Prostate gland (tissue), 2 donors: ENCODE results near the gene TBXA2R. TPM values are rescaled to one million over a fixed set of nuclear protein-coding genes. Genes with fewer than 3 reads are reported as not detected.
"Not testable (repeated sequence)": the region's sequence is repeated elsewhere in the genome, so short reads cannot be mapped to it uniquely, and the experiment has no call there.

Experiments used
- DNase-seq: peaks from one replicate; pipeline ENCODE4 v3.0.0-alpha.2; 2019; ENCODE audit warnings: low spot score
- H3K27ac ChIP-seq, 2 donors: fragments of 200-600 bp; sonication (generic); 2 replicates each; pipeline ENCODE4 v1.5.1; 2017 to 2019
- H3K27me3 ChIP-seq: fragments of 200-600 bp; sonication (generic); replicated peaks from 2 replicates; pipeline ENCODE4 v1.5.1; 2019; ENCODE audit not compliant: insufficient read depth
- H3K36me3 ChIP-seq, 2 donors: fragments of 200-600 bp; sonication (generic); 1 replicate in 1 of 2; 2 replicates in 1 of 2; pipeline versions ENCODE4 v1.5.1 to v1.8.1; 2017 to 2019
- H3K4me1 ChIP-seq: fragments of 200-600 bp; sonication (generic); replicated peaks from 2 replicates; pipeline ENCODE4 v1.5.1; 2019
- H3K4me3 ChIP-seq, 2 donors: fragments of 200-600 bp; sonication (generic); 2 replicates each; pipeline ENCODE4 v1.5.1; 2017 to 2019
- H3K9me3 ChIP-seq: fragments of 200-600 bp; sonication (generic); 2 replicates; pipeline ENCODE4 v1.5.1; 2017
- POLR2A ChIP-seq: fragments of 450-650 bp; IDR thresholded peaks from one replicate; pipeline ENCODE4 v1.6.1; 2016; ENCODE audit warnings: antibody characterized with exemption, mild to moderate bottlenecking
- POLR2AphosphoS5 ChIP-seq: sonication (generic); formaldehyde crosslinking; IDR thresholded peaks from one replicate; pipeline ENCODE4 v1.6.1; 2017; ENCODE audit warnings: antibody characterized with exemption
- WGBS: methylation state at CpG from one replicate; pipeline ENCODE4 v1.1.5; 2018; 5-methylcytosine and 5-hydroxymethylcytosine counted together
- intact Hi-C: fragments of 100-400 bp; cut with DNase I; formaldehyde crosslinking; loops from one replicate; pipeline ENCODE4 v1.14.2; 2022
- total RNA-seq, 2 donors: library from RNA; depleted of rRNA; stranded (reverse); fragments of >200 nt; gene quantifications; one replicate each; pipeline ENCODE4 v1.1.0, GENCODE V29; 2016
- TF ChIP-seq, protein P1 (sequence below), 4 experiments: fragments of 200-600 bp in 2 of 4; fragments of 450-650 bp in 2 of 4; sonication (generic) in 2 of 4; IDR thresholded peaks; 1 replicate in 3 of 4; 2 replicates in 1 of 4; pipeline ENCODE4 v1.5.1; 2016 to 2019; ENCODE audit warnings: antibody characterized with exemption in 4 of 4, mild to moderate bottlenecking in 2 of 4, moderate library complexity in 2 of 4

TBXA2R gene
- total RNA-seq, 2 donors from 2014 or later: 1.1 to 4.0 TPM

DNA sequence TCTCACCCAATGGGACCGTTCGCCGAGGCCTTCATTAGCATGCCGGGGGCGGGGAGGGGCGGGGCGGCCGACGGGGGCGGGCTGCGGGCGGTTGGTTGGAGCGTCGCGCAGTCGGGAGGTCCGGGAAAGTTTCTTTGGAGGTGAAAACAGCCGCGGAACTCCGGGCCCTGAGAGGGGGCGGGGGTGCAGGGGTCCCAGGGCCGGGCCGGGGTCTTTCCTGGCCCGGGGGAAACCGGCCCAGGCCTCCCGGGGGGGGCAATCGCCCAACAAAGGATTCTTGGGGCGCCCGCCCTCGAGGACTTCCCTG, 33.9 kb downstream of the TBXA2R start, which contains the start of gene HMG20B:
Gene HMG20B (plus strand): TSS at position 90 of the 307 bp plus-strand sequence. CDS start 366 bp downstream, outside the sequence.
- intact Hi-C loops: loop anchor here (2.0 to 10.0 kb wide), 2 partner anchors 16 to 68 kb away; partner anchors contain the start of genes DOHH, FZR1 and MFSD12
- 0% methylated on average over 24 of the region's 30 CpGs for WGBS
- TF ChIP-seq POLR2A (peak; percentile 37), POLR2AphosphoS5 (no peak)
- DNase-seq: no peak
- Histone ChIP-seq H3K27me3 (no peaks in the 10 kb centered on the region), H3K4me3 (peak within 1 kb of the TSS; percentile 97 to 99), H3K4me1 (no peaks in the 10 kb centered on the region), H3K27ac (peak within 1 kb of the TSS; percentile 87 to 89), H3K36me3 (no peaks in the 10 kb centered on the region), H3K9me3 (no peaks in the 10 kb centered on the region)

DNA sequence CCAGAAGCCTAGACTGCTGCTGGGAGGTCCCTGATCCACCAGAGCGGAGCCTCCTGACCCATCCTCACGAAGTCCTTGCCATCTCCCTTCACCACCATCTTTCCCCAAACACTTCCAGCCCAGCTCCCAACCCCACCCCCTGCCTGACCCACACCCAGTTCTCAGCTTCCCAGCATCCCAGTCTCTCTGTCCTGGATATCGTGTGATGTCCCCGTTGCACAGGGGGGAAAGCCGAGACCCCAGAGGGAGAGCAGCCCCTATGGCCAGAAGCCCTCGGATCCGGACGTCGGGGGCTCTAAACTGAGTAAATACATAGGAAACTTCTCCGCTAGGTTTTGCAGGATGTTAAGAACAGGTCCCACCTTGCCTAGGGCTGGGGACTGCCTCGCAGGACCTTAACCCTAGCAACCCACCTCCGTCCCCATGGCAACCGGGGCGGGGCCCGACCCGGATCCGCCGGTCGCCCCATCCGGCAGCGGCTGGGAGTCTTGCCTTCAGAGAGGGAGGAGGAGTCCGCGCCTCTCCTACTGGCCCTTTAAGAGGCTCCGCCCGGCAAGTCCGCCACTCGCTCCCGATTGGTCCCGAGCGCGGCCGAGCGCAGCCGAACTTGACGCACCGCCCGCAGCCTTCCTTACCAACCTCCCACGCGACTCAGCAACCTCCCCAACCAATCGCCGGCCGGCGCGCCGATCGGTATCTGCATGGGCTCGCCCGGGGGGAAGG, 34.4 kb downstream of the TBXA2R start:
- Histone ChIP-seq H3K27me3 (no peaks in the 10 kb centered on the region), H3K4me1 (no peaks in the 10 kb centered on the region), H3K27ac (peak overlapping the region; percentile 87 to 89), H3K36me3 (no peaks in the 10 kb centered on the region), H3K9me3 (no peaks in the 10 kb centered on the region), H3K4me3 (peak overlapping the region; percentile 97 to 99)
- TF ChIP-seq POLR2AphosphoS5: peak; percentile 91
- TF ChIP-seq, protein P1, sequence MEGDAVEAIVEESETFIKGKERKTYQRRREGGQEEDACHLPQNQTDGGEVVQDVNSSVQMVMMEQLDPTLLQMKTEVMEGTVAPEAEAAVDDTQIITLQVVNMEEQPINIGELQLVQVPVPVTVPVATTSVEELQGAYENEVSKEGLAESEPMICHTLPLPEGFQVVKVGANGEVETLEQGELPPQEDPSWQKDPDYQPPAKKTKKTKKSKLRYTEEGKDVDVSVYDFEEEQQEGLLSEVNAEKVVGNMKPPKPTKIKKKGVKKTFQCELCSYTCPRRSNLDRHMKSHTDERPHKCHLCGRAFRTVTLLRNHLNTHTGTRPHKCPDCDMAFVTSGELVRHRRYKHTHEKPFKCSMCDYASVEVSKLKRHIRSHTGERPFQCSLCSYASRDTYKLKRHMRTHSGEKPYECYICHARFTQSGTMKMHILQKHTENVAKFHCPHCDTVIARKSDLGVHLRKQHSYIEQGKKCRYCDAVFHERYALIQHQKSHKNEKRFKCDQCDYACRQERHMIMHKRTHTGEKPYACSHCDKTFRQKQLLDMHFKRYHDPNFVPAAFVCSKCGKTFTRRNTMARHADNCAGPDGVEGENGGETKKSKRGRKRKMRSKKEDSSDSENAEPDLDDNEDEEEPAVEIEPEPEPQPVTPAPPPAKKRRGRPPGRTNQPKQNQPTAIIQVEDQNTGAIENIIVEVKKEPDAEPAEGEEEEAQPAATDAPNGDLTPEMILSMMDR (IDR thresholded peaks at IDR 0.05): peak in 1 of 4 experiments; percentile 21
- peak; percentile 13 for TF ChIP-seq POLR2A
- DNase-seq: peak; percentile 100
- WGBS: 2% methylated on average over 42 of the region's 48 CpGs
- intact Hi-C loops: loop anchor here (2.0 to 10.0 kb wide), 2 partner anchors 15 to 67 kb away; partner anchors contain the start of genes DOHH, FZR1 and MFSD12

DNA sequence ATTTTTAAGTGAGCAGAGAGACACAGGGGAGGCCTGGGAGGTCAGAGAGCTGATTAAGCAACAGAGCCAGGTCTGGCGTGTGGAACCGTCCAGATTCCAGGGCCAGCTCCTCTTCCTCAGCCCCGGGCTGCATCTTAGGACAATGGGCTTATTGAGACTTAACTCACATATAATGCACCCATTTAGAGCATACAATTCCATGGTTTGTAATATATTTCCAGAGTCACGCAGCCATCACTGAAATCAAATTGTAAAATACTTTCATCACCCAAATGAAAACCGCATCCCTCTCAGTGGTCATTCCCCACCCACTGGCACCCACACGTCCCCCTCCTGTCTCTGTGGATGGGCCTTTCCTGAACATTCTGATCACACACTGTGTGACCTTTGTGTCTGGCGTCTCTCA, 36.1 kb downstream of the TBXA2R start:
- Histone ChIP-seq H3K4me1 (no peaks in the 10 kb centered on the region), H3K4me3 (no peak overlapping the region), H3K36me3 (no peaks in the 10 kb centered on the region), H3K9me3 (no peaks in the 10 kb centered on the region), H3K27ac (no peak overlapping the region), H3K27me3 (no peaks in the 10 kb centered on the region)
- no peak for DNase-seq
- WGBS: 69% methylated on average over 7 of the region's 7 CpGs
- no peak for TF ChIP-seq POLR2AphosphoS5
- no peak for TF ChIP-seq POLR2A
- TF ChIP-seq, protein P1 (IDR thresholded peaks at IDR 0.05): no peak
- intact Hi-C loops: loop anchor here (10.0 kb wide), 1 partner anchor 66 kb away; the partner anchor contains the start of genes DOHH and FZR1

DNA sequence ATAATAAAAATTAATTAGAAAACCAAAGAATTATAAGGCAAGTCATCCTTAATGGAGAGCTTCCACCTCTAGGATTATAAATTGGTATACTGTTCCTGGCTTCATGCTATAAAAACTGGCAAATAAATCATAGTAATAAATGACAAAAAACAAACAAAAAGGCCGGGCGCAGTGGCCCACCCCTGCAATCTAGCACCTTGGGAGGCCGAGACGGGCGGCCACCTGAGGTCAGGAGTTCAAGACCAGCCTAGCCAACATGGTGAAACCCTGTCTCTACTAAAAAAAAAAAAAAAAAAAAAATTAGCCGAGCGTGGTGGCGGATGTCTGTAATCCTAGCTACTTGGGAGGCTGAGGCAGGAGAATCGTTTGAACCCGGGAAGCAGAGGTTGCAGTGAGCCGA, 36.6 kb downstream of the TBXA2R start:
- TF ChIP-seq POLR2AphosphoS5: peak; percentile 17
- TF ChIP-seq, protein P1 (IDR thresholded peaks at IDR 0.05): peak in 1 of 4 experiments; percentile 25
- H3K4me1 ChIP-seq, DNase-seq, H3K36me3 ChIP-seq, H3K27me3 ChIP-seq, H3K27ac ChIP-seq, H3K9me3 ChIP-seq, H3K4me3 ChIP-seq: not testable (repeated sequence)
- WGBS: 51% methylated on average over 11 of the region's 11 CpGs
- intact Hi-C loops: loop anchor here (10.0 kb wide), 1 partner anchor 65 kb away; the partner anchor contains the start of genes DOHH and FZR1

DNA sequence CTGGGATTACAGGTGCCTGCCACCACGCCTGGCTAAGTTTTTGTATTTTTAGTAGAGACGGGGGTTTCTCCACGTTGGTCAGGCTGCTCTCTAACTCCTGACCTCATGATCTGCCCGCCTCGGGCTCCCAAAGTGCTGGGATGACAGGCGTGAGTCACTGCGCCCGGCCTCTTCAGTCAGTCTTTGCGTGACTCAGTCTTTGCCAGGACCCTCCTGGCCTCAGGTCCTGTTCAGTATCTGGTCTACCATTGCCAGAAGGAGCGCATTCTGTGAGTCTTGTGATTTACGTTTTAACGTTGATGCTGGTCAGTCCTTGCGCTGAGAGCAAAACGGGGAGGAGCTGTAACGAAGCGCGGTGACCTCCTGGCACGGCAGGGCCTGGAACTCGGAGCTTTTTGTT, 41.5 kb downstream of the TBXA2R start:
- no peak for DNase-seq
- Histone ChIP-seq H3K4me1 (no peaks in the 10 kb centered on the region), H3K4me3 (no peak overlapping the region), H3K9me3 (no peaks in the 10 kb centered on the region), H3K36me3 (no peaks in the 10 kb centered on the region), H3K27me3 (no peaks in the 10 kb centered on the region), H3K27ac (no peak overlapping the region)
- intact Hi-C loops: no loop called here
- WGBS: 81% methylated on average over 19 of the region's 19 CpGs
- TF ChIP-seq POLR2AphosphoS5 (no peak), POLR2A (no peak)
- TF ChIP-seq, protein P1 (IDR thresholded peaks at IDR 0.05): no peak
